GM13977 (cell line): ENCODE results near the gene ESRRB.
A peak's percentile ranks its signal among the peaks of the same experiment; 100 is the strongest.

Experiments
- DNase-seq: peaks from one replicate; pipeline ENCODE4 v3.0.0; 2012; ENCODE audit warnings: low spot score
- in situ Hi-C: fragments of 300-500 bp; cut with MboI; formaldehyde crosslinking; loops from one replicate; pipeline ENCODE4 v1.12.0; 2022; ENCODE audit warnings: low sequenced_read_pairs, low pct_unique_long_range_greater_than_20kb, mixed read lengths, inconsistent platforms; ENCODE audit not compliant: unreplicated experiment
- TF ChIP-seq, protein P1 (sequence below): IDR thresholded peaks from 2 replicates; pipeline ENCODE4 v1.5.1; 2012; ENCODE audit warnings: mild to moderate bottlenecking, control low read depth; ENCODE audit not compliant: insufficient read depth; ENCODE audit errors: extremely low read depth, missing control alignments

ESRRB gene

DNA sequence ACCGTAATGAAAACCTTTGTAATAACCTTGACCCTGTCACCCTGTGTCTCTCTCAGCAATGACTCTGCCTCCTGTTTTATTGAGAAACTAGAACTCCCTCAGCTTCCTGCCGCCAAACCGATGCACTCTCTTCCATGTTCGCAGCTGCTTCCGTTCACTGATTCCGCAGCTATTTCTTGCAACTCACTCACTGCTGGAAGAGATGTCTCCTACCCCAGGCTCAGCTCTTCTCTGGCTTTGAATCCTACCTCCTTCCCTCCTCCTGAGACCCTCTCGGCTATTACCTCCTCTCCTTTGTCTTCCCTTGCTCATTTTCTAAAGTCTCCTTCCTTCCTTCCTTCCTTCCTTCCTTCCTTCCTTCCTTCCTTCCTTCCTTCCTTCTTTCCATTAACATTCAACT lies 71.0 kb downstream of the ESRRB start:
- TF ChIP-seq, protein P1, sequence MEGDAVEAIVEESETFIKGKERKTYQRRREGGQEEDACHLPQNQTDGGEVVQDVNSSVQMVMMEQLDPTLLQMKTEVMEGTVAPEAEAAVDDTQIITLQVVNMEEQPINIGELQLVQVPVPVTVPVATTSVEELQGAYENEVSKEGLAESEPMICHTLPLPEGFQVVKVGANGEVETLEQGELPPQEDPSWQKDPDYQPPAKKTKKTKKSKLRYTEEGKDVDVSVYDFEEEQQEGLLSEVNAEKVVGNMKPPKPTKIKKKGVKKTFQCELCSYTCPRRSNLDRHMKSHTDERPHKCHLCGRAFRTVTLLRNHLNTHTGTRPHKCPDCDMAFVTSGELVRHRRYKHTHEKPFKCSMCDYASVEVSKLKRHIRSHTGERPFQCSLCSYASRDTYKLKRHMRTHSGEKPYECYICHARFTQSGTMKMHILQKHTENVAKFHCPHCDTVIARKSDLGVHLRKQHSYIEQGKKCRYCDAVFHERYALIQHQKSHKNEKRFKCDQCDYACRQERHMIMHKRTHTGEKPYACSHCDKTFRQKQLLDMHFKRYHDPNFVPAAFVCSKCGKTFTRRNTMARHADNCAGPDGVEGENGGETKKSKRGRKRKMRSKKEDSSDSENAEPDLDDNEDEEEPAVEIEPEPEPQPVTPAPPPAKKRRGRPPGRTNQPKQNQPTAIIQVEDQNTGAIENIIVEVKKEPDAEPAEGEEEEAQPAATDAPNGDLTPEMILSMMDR: no peak
- in situ Hi-C loops: no loop called here
- no peak for DNase-seq

DNA sequence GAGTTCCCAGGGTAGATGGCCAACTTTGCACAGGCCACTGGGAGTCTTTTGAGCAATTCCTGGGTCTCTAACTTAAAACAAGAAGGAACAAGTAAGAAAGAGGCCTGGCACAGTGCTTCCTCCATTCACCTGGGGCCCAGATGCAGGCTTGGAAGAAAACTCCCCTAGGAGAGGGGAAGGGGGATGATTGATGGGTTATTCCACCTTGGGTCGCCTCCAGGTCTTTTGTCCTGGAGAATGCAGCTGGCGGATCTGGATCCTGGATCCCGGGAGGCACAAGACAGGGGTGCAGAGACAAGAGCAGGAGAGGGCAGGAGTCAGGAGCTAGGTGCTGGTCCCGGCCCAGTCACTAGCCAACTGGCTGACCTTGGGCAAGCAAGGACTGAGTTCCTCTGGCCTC lies 74.5 kb downstream of the ESRRB start:
- no peak for DNase-seq
- TF ChIP-seq, protein P1: no peak
- in situ Hi-C loops: no loop called here

DNA sequence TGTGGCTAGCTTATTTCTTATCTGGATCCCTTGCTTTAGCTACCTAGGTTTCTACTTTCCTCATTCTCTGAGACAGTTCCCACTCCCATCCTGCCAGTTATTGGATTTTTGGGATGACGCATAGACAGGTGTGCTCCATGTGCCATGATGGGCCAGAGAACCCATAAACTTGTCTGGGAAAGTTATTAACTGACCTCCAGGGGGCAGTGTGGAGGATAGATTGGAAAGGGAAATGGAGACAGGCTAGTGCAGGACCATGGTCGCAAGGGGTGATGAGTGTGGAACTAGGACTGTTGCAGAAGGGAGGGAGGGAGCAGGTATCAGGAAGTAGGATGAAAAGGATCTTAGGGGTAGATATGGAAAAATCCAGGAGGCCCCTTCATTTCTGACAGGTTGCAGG lies 80.3 kb downstream of the ESRRB start:
- peak; percentile 72 for DNase-seq
- in situ Hi-C loops: no loop called here
- TF ChIP-seq, protein P1: peak; percentile 55

DNA sequence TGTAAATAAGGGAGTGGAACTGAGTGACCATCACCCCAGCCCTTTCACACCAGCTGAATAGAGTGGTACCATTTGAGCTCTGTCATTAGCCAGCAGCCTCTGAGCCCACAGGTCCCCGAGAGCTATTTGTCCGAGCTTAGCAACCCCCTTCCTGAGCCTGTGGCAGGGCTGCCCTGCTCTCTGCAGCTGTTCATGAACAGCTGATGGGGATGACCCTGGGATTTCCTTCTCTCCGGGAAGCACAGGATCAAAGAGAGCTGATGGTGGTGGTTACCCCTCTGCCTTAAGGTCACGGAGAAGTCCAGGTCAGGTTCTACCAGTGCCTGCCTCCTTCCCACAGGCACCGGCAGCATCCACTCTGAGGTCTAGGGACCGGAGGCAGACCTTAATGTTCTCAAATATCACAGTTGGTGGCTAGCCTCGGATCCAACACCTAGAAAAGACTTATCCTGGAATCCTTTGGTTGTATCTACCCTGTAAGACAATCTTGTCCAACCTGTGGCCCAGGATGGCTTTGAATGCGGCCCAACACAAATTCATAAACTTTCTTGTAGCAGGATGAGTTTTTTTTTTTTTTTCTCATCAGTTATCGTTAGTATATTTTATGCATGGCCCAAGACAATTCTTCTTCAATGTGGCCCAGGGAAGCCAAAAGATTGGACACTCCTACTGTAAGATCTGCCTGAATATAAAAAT lies 81.1 kb downstream of the ESRRB start:
- in situ Hi-C loops: no loop called here
- TF ChIP-seq, protein P1: no peak
- no peak for DNase-seq

DNA sequence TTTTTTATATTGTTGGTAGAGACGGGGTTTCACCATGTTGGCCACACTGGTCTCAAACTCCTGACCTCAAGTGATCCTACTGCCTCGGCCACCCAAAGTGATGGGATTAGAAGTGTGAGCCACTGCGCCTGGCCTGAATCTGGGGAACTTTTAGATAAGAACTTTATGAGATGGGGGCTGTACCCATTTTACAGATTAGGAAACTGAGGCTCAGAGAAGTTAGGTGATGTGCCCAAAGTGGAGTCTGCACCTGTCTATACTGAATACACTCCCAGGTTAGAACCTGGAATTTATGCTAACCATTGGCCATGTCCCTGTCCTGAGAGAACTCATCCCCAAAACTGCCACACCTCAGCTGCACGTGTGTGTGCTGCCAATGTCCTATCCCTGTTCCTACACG lies 81.9 kb downstream of the ESRRB start:
- TF ChIP-seq, protein P1: no peak
- in situ Hi-C loops: no loop called here
- DNase-seq: no peak

DNA sequence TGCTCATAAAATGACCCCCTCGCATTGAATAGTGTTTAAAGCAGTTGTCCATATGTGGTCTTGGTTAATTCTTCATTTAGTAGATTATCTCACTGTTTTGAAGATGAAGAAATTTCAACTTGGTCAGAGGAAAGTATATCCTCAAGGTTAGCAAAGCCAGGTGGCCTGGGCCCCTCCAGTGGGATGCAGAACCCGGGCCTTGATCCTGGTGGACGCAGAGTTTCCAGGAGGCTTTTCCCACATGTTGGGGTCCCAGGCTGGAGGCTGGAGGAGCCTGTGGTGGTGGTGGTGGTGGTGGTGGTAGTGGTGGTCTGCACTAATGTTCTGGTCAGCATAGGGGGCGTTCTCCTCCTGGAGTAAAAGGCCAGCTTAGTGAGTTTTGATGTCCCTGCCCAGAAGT lies 85.9 kb downstream of the ESRRB start:
- no peak for DNase-seq
- TF ChIP-seq, protein P1: no peak
- in situ Hi-C loops: no loop called here
